ENCODE measurements around the gene KIAA1958. TPM values are rescaled to one million over a fixed set of nuclear protein-coding genes. Genes with fewer than 3 reads are reported as not detected.
A peak's percentile ranks its signal among the peaks of the same experiment; 100 is the strongest.

KIAA1958 gene
- total RNA-seq, 2 donors from 2014 or later = 5.8 to 6.0 TPM

- peaks cover 3% of the 10 kb centered on the region for H3K36me3 ChIP-seq
- H3K9me3 ChIP-seq = no peaks in the 10 kb centered on the region
- no peak for TF ChIP-seq CTCF (IDR thresholded peaks at IDR 0.05)
- DNase-seq (ENCODE audit: low spot score) (no peak), ATAC-seq (ENCODE audit: insufficient number of reproducible peaks, low FRiP score, low read depth) (no peak)
- no peak overlapping the region for H3K4me3 ChIP-seq
- no peaks in the 10 kb centered on the region for H3K27me3 ChIP-seq (replicated peaks; ENCODE audit: insufficient read depth)
- no peak overlapping the region for H3K27ac ChIP-seq
- H3K4me1 ChIP-seq (ENCODE audit: control insufficient read depth in 1 of 2, low read depth in 2 of 2) = peaks cover 10 to 28% of the 10 kb centered on the region in 2 donors
Measured at GRCh38 chr9:112443636-112444035, 43.0 kb upstream of the KIAA1958 start.

GRCh38 chr9:112445196-112445595, 41.4 kb upstream of the KIAA1958 start:
- no peaks in the 10 kb centered on the region for H3K36me3 ChIP-seq
- DNase-seq (ENCODE audit: low spot score) = no peak
- H3K27ac ChIP-seq = peak overlapping the region in 1 of 2 donors; percentile 76
- no peaks in the 10 kb centered on the region for H3K9me3 ChIP-seq
- peaks cover 10 to 30% of the 10 kb centered on the region in 2 donors for H3K4me1 ChIP-seq (ENCODE audit: control insufficient read depth in 1 of 2, low read depth in 2 of 2)
- H3K4me3 ChIP-seq = no peak overlapping the region
- no peak for TF ChIP-seq CTCF (IDR thresholded peaks at IDR 0.05)
- no peak for ATAC-seq (ENCODE audit: insufficient number of reproducible peaks, low FRiP score, low read depth)
- H3K27me3 ChIP-seq (replicated peaks; ENCODE audit: insufficient read depth) = no peaks in the 10 kb centered on the region

- TF ChIP-seq CTCF (IDR thresholded peaks at IDR 0.05) = no peak
- no peak for DNase-seq (ENCODE audit: low spot score)
Measured at GRCh38 chr9:112446080-112446479, 40.5 kb upstream of the KIAA1958 start.

GRCh38 chr9:112446526-112446925, 40.1 kb upstream of the KIAA1958 start:
- peak overlapping the region; percentile 76 to 89 for H3K27ac ChIP-seq
- H3K36me3 ChIP-seq = no peaks in the 10 kb centered on the region
- DNase-seq (ENCODE audit: low spot score) (no peak), ATAC-seq (ENCODE audit: insufficient number of reproducible peaks, low FRiP score, low read depth) (no peak)
- no peaks in the 10 kb centered on the region for H3K9me3 ChIP-seq
- no peak overlapping the region for H3K4me3 ChIP-seq
- TF ChIP-seq CTCF (IDR thresholded peaks at IDR 0.05) = no peak
- H3K4me1 ChIP-seq (ENCODE audit: control insufficient read depth in 1 of 2, low read depth in 2 of 2) = peaks cover 10 to 30% of the 10 kb centered on the region in 2 donors
- no peaks in the 10 kb centered on the region for H3K27me3 ChIP-seq (replicated peaks; ENCODE audit: insufficient read depth)

More at GRCh38 chr9:112446080-112446479, 40.5 kb upstream of the KIAA1958 start:
- no peaks in the 10 kb centered on the region for H3K36me3 ChIP-seq
- no peaks in the 10 kb centered on the region for H3K9me3 ChIP-seq
- no peak for ATAC-seq (ENCODE audit: insufficient number of reproducible peaks, low FRiP score, low read depth)
- H3K27ac ChIP-seq = peak overlapping the region; percentile 76 to 89
- H3K4me1 ChIP-seq (ENCODE audit: control insufficient read depth in 1 of 2, low read depth in 2 of 2) = peaks cover 10 to 30% of the 10 kb centered on the region in 2 donors
- H3K4me3 ChIP-seq = no peak overlapping the region
- H3K27me3 ChIP-seq (replicated peaks; ENCODE audit: insufficient read depth) = no peaks in the 10 kb centered on the region

GRCh38 chr9:112447283-112447761, 39.3 kb upstream of the KIAA1958 start:
- TF ChIP-seq CTCF (IDR thresholded peaks at IDR 0.05) = no peak
- Histone ChIP-seq H3K27me3 (replicated peaks; ENCODE audit: insufficient read depth) (no peaks in the 10 kb centered on the region), H3K36me3 (no peaks in the 10 kb centered on the region), H3K4me3 (peak overlapping the region; percentile 45), H3K27ac (peak overlapping the region; percentile 76 to 89), H3K4me1 (ENCODE audit: control insufficient read depth in 1 of 2, low read depth in 2 of 2) (peaks cover 10 to 30% of the 10 kb centered on the region in 2 donors), H3K9me3 (no peaks in the 10 kb centered on the region)
- ATAC-seq (ENCODE audit: insufficient number of reproducible peaks, low FRiP score, low read depth) (peak; percentile 95), DNase-seq (ENCODE audit: low spot score) (no peak)

Measured in thoracic aorta (tissue), 2 donors.